Spleen (tissue), 7 donors: ENCODE data around the gene MRPS34.

ENCODE experiments used
- CTCF ChIP-seq, 11 experiments: fragments of 200-600 bp in 7 of 11; fragments of 450-650 bp in 4 of 11; sonication (generic) in 4 of 11; IDR thresholded peaks in 8 of 11; conservative IDR thresholded peaks in 3 of 11; 1 replicate in 7 of 11; 2 replicates in 4 of 11; pipeline versions ENCODE4 v1.4.0 to v1.8.0; 2016 to 2021; ENCODE audit warnings: antibody characterized with exemption in 11 of 11, inconsistent platforms in 4 of 11, mild to moderate bottlenecking in 1 of 11
- POLR2A ChIP-seq, 3 donors: fragments of 450-650 bp; IDR thresholded peaks; one replicate each; pipeline ENCODE4 v1.5.1; 2017; ENCODE audit warnings: antibody characterized with exemption in 3 of 3, mild to moderate bottlenecking in 1 of 3
- POLR2AphosphoS5 ChIP-seq, 3 donors: sonication (generic); formaldehyde crosslinking; IDR thresholded peaks; one replicate each; pipeline ENCODE4 v1.5.1; 2017; ENCODE audit warnings: antibody characterized with exemption in 3 of 3
- donor health status: DM: no; HTN: no; CAD: no; lungs with moderate emphysema.
- donor health status: DM: no; HTN: no; CAD: no.
- donor health status: DM: no; HTN: no; CAD: no.

GRCh38 chr16:1788095-1788707 lies 15.3 kb upstream of the MRPS34 start:
- no peak for TF ChIP-seq POLR2A (IDR thresholded peaks at IDR 0.05)
- TF ChIP-seq CTCF (IDR thresholded peaks at IDR 0.05 in 8 of 11, conservative IDR thresholded peaks at IDR 0.05 in 3 of 11): no peak
- no peak for TF ChIP-seq POLR2AphosphoS5 (IDR thresholded peaks at IDR 0.05)
